ENCODE data around the gene IQSEC3.
A peak's percentile ranks its signal among the peaks of the same experiment; 100 is the strongest.
"Not testable (repeated sequence)": the region's sequence is repeated elsewhere in the genome, so short reads cannot be mapped to it uniquely, and the experiment has no call there.

Gene IQSEC3

DNA sequence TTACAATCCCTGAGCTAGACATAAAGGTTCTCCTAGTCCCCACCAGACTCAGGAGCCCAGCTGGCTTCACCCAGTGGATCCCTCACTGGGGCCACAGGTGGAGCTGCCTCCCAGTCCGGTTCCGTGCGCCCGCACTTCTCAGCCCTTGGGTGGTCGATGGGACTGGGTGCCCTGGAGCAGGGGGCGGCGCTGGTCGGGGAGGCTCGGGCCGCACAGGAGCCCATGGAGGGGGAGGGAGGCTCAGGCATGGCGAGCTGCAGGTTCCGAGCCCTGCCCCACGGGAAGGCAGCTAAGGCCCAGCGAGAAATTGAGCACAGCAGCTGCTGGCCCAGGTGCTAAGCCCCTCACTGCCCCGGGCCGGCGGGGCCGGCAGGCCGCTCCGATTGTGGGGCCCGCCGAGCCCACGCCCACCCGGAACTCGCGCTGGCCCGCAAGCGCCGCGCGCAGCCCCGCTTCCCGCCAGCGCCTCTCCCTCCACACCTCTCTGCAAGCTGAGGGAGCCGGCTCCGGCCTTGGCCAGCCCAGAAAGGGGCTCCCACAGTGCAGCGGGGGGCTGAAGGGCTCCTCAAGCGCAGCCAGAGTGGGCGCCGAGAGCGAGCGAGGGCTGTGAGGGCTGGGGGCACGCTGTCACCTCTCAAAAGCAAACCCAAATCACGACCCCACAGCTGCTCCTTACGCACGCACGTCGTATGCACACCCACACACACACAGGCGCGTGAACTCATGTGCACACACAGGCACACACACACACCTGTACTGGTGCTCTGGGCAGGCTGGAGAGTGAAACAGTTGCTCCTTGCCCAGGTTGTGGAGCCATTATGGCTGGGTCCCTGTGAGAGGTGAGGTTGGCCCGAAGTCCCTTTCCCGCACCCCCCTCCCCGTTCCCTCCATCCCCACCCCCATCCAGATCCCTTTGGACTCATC lies 121.7 kb downstream of the IQSEC3 start:
- not testable (repeated sequence) for H3K9me3 Mint-ChIP-seq (ENCODE audit: low read depth); H3K27ac Mint-ChIP-seq; H3K4me1 Mint-ChIP-seq (ENCODE audit: low read depth); H3K36me3 Mint-ChIP-seq
- Mint-ChIP-seq H3K4me3 (peak overlapping the region; percentile 82), H3K27me3 (peaks cover 13% of the 10 kb centered on the region)

DNA sequence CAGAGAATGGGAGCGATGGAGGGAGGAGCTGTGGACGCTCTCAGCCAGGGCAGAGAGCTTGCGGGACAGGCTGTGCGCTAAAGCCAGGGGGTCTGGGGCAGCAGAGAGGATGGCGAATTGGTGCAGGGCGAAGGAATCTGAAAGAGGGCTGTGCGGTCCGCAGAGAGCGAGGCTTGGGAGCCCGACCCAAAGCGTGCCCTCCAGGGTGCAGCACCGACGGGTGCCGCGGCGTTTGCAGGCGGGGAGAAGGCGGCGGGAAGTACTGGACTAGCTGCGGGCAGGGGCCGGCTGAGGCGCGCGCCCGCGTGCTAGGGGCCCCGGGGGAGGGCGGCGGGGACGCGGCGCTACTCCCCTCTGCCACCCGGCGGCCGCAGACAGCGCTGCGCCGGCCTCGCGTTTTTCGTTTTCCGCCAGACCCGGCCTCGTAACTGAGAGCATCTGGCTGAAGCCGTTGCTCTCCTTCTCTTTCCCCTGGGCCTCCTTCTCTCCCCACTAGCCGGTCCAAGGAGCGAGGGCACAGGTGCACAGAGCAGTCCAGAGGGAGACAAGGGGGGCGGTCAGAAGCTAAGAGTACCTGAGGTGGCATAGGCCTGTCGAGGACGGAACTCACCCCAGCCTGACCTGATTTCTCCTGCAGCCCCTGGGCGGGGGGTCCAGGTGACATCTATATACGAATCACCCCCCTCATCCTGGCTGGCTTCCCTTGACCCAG lies 122.5 kb downstream of the IQSEC3 start:
- Mint-ChIP-seq H3K9me3 (ENCODE audit: low read depth) (no peaks in the 10 kb centered on the region), H3K4me3 (peak overlapping the region; percentile 82), H3K4me1 (ENCODE audit: low read depth) (peaks cover 1% of the 10 kb centered on the region), H3K27ac (no peak overlapping the region), H3K27me3 (peaks cover 13% of the 10 kb centered on the region), H3K36me3 (no peaks in the 10 kb centered on the region)

DNA sequence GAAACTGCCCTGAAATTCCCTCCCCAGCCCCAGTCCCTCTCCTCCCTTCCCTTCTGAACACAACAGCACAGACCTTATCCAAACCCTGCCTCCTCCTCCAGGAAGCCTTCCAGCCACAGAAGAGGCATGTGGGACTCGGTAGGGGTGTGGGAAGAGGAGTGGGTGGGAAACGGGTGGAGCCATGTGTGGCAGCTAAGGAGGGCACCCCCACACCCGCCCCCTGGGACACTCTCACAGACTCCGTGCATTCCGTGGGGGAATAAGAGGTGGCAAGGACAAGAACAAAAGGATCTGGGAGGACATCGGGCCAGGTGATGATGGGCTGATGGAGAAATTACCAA lies 123.0 kb downstream of the IQSEC3 start:
- Mint-ChIP-seq H3K27me3 (peaks cover 13% of the 10 kb centered on the region), H3K36me3 (no peaks in the 10 kb centered on the region), H3K4me1 (ENCODE audit: low read depth) (peaks cover 1% of the 10 kb centered on the region), H3K4me3 (no peak overlapping the region), H3K9me3 (ENCODE audit: low read depth) (no peaks in the 10 kb centered on the region), H3K27ac (no peak overlapping the region)

DNA sequence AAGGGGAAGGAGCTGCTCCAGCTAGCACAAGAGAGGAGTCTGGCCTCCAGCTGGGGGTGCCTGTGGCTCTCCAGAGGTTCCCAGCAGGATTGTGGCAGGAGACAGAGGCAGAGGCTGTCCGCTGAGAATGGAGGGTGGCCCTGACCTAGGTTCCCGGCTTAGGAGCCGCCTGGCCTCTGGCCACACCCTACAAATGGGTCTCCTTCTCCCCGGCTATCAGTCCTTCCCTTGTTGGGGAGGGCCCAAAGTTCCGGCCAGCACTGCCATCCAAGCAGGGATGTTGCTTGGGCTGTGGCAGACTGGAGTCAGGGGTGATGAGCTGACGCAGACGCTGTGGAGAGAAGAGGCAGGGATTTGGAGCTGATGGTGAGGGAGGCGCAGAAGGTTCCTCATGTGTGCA lies 124.3 kb downstream of the IQSEC3 start:
- H3K9me3 Mint-ChIP-seq (ENCODE audit: low read depth), result no peaks in the 10 kb centered on the region
- no peak overlapping the region for H3K27ac Mint-ChIP-seq
- no peak overlapping the region for H3K4me3 Mint-ChIP-seq
- peaks cover 1% of the 10 kb centered on the region for H3K4me1 Mint-ChIP-seq (ENCODE audit: low read depth)
- H3K27me3 Mint-ChIP-seq, result peaks cover 11% of the 10 kb centered on the region
- no peaks in the 10 kb centered on the region for H3K36me3 Mint-ChIP-seq

GRCh38 chr12:191541-191940 lies 125.0 kb downstream of the IQSEC3 start:
- Mint-ChIP-seq H3K9me3 (ENCODE audit: low read depth) (no peaks in the 10 kb centered on the region), H3K27me3 (peaks cover 11% of the 10 kb centered on the region), H3K27ac (no peak overlapping the region), H3K4me1 (ENCODE audit: low read depth) (peaks cover 1% of the 10 kb centered on the region), H3K36me3 (no peaks in the 10 kb centered on the region), H3K4me3 (no peak overlapping the region)

- H3K9me3 Mint-ChIP-seq (ENCODE audit: low read depth), result no peaks in the 10 kb centered on the region
- H3K4me1 Mint-ChIP-seq (ENCODE audit: low read depth), result peaks cover 1% of the 10 kb centered on the region
- H3K27ac Mint-ChIP-seq, result no peak overlapping the region
- H3K4me3 Mint-ChIP-seq, result no peak overlapping the region
- H3K27me3 Mint-ChIP-seq, result peaks cover 11% of the 10 kb centered on the region
- H3K36me3 Mint-ChIP-seq, result no peaks in the 10 kb centered on the region
Observed at GRCh38 chr12:193261-193660, 126.7 kb downstream of the IQSEC3 start.

GRCh38 chr12:194276-194675 lies 127.7 kb downstream of the IQSEC3 start:
- Mint-ChIP-seq H3K27ac (no peak overlapping the region), H3K4me3 (no peak overlapping the region), H3K9me3 (ENCODE audit: low read depth) (no peaks in the 10 kb centered on the region), H3K36me3 (no peaks in the 10 kb centered on the region), H3K27me3 (peaks cover 11% of the 10 kb centered on the region), H3K4me1 (ENCODE audit: low read depth) (no peaks in the 10 kb centered on the region)

- H3K36me3 Mint-ChIP-seq, result no peaks in the 10 kb centered on the region
- H3K27ac Mint-ChIP-seq, result no peak overlapping the region
- no peak overlapping the region for H3K4me3 Mint-ChIP-seq
- peaks cover 6% of the 10 kb centered on the region for H3K27me3 Mint-ChIP-seq
- H3K4me1 Mint-ChIP-seq (ENCODE audit: low read depth), result no peaks in the 10 kb centered on the region
- H3K9me3 Mint-ChIP-seq (ENCODE audit: low read depth), result no peaks in the 10 kb centered on the region
Observed at GRCh38 chr12:195156-195555, 128.6 kb downstream of the IQSEC3 start.

DNA sequence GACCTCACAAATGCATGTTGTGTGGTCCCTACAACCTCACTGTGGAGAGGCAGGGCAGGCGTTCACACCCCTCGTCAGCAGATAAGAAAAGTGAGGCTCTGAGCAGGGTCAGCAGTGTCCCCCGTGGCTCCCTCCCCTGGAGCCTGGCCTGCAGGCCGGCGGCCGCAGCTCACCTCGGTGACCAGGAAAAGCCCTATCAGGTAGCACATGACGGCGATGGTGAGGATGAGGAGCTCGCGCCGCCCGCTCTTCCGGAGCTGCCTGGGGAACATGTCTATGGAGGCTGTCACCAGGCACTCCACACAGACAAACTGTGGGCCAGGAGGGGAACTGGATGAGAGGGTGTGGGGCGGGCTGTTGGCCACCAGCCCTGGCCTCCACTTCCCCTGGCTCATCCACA lies 129.4 kb downstream of the IQSEC3 start:
- H3K36me3 Mint-ChIP-seq, result no peaks in the 10 kb centered on the region
- no peak overlapping the region for H3K27ac Mint-ChIP-seq
- H3K9me3 Mint-ChIP-seq (ENCODE audit: low read depth), result no peaks in the 10 kb centered on the region
- peaks cover 7% of the 10 kb centered on the region for H3K27me3 Mint-ChIP-seq
- no peak overlapping the region for H3K4me3 Mint-ChIP-seq
- H3K4me1 Mint-ChIP-seq (ENCODE audit: low read depth), result no peaks in the 10 kb centered on the region

DNA sequence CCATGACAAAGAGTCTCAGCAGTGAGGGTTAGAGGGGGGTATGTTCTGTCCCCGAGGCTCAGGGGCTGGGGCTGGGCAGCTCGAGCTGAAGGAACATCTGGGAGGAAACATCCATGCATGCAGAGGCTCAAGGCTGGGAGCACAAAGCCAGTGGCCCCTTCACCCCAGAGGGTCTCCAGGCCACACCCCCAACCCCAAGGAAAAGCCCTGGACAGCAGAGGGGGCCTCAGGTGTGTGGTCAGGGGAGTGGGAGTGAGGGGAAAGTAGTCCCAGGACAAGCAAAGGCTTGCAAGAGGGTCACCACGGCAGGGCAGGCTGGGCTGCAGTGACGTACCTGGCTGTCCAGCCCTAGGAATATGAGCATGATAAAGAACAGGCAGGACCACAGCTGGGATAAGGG lies 129.9 kb downstream of the IQSEC3 start:
- H3K27me3 Mint-ChIP-seq, result peaks cover 12% of the 10 kb centered on the region
- no peaks in the 10 kb centered on the region for H3K4me1 Mint-ChIP-seq (ENCODE audit: low read depth)
- H3K4me3 Mint-ChIP-seq, result no peak overlapping the region
- no peaks in the 10 kb centered on the region for H3K9me3 Mint-ChIP-seq (ENCODE audit: low read depth)
- no peaks in the 10 kb centered on the region for H3K36me3 Mint-ChIP-seq
- H3K27ac Mint-ChIP-seq, result no peak overlapping the region

DNA sequence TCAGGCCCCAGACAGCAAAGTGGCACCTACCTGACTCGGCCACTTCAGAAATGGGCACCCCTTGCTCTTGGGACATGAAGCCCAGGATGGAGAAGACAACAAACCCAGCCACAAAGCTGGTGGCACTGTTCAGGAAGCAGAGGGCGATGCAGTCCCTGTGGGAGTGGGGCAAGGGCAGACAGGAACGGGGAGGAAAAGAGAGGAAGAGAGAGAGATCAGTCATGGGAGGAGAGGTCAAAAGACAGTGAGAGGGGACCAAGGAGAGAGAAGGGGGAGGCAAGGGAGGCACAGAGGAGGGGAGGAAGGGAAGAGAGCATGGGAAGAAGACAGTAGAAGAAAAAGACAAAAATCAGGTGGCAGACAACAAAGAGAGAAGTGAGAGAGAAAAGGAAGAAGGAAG lies 130.8 kb downstream of the IQSEC3 start:
- H3K27me3 Mint-ChIP-seq, result peaks cover 17% of the 10 kb centered on the region
- no peaks in the 10 kb centered on the region for H3K36me3 Mint-ChIP-seq

DNA sequence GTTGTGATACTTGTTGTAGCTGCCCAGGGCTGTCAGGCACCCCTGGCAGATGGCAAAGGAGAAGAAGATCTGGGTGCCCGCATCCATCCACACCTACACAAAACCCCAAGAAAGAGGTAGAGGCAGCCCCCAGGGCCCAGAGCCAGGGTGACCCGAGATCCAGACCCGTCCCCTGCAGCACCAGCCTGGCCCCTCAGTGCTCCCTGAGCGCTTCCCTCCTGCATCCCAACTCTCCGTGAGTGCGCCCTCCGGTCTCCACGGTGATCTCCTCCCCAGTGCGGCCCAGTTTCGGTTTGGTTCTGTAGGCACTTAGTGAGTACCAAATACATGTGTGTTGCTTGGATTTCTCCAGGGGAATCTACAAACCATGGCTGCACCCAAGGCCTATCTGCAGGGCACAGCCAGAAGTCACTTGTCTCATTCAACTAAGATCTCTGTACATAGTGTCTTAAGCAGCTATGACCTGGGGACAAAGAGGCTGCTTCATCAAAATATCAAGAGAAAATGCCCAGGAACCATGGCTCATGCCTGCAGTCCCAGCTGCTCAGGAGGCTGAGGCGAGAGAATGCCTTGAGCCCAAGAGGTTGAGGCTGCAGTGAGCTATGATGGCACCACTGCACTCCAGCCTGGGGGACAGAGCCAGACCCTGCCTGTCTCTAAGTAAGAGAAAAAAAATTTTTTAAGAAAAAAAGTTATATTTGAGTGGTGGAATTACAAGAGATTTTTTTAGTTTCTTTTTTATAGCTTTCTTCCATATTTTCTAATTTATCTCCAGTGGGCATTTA lies 131.5 kb downstream of the IQSEC3 start:
- peaks cover 2% of the 10 kb centered on the region for H3K4me1 Mint-ChIP-seq (ENCODE audit: low read depth)
- no peaks in the 10 kb centered on the region for H3K36me3 Mint-ChIP-seq
- H3K9me3 Mint-ChIP-seq (ENCODE audit: low read depth), result no peaks in the 10 kb centered on the region
- no peak overlapping the region for H3K4me3 Mint-ChIP-seq
- H3K27me3 Mint-ChIP-seq, result peaks cover 17% of the 10 kb centered on the region
- H3K27ac Mint-ChIP-seq, result no peak overlapping the region

More for the DNA sequence above, 130.8 kb downstream of the IQSEC3 start:
- Mint-ChIP-seq H3K4me1 (ENCODE audit: low read depth) (no peaks in the 10 kb centered on the region), H3K9me3 (ENCODE audit: low read depth) (no peaks in the 10 kb centered on the region), H3K4me3 (no peak overlapping the region), H3K27ac (no peak overlapping the region)

- Mint-ChIP-seq H3K27me3 (peaks cover 17% of the 10 kb centered on the region), H3K4me1 (ENCODE audit: low read depth) (peaks cover 2% of the 10 kb centered on the region), H3K4me3 (no peak overlapping the region), H3K36me3 (no peaks in the 10 kb centered on the region), H3K27ac (no peak overlapping the region), H3K9me3 (ENCODE audit: low read depth) (no peaks in the 10 kb centered on the region)
Observed at GRCh38 chr12:198705-199104, 132.1 kb downstream of the IQSEC3 start.

- H3K4me1 Mint-ChIP-seq (ENCODE audit: low read depth), result peaks cover 2% of the 10 kb centered on the region
- H3K4me3 Mint-ChIP-seq, result no peak overlapping the region
- no peak overlapping the region for H3K27ac Mint-ChIP-seq
- peaks cover 29% of the 10 kb centered on the region for H3K27me3 Mint-ChIP-seq
- no peaks in the 10 kb centered on the region for H3K9me3 Mint-ChIP-seq (ENCODE audit: low read depth)
- H3K36me3 Mint-ChIP-seq, result no peaks in the 10 kb centered on the region
Observed at GRCh38 chr12:201361-201760, 134.8 kb downstream of the IQSEC3 start.

All from activated naive CD8-positive, alpha-beta T cell (primary cell).